CD14-positive monocyte (primary cell): ENCODE results near the gene CFAP74. TPM values are rescaled to one million over a fixed set of nuclear protein-coding genes. Genes with fewer than 3 reads are reported as not detected.

Experiments
- DNase-seq, 3 donors: peaks; one replicate each; pipeline ENCODE4 v3.0.0-alpha.2; 2011 to 2022
- H2AFZ ChIP-seq: 2 replicates; pipeline ENCODE4 v1.6.0; 2012; ENCODE audit warnings: mild to moderate bottlenecking, low read depth, low read length, inconsistent platforms; ENCODE audit not compliant: insufficient read depth, poor library complexity, severe bottlenecking
- H3K27ac ChIP-seq, 2 donors: 1 replicate in 1 of 2; 2 replicates in 1 of 2; pipeline ENCODE4 v1.5.1; 2012 to 2013; ENCODE audit warnings: low read length in 2 of 2, control low read depth in 1 of 2, inconsistent platforms in 1 of 2, low read depth in 1 of 2, mild to moderate bottlenecking in 1 of 2
- H3K27me3 ChIP-seq, 2 donors: one replicate each; pipeline versions ENCODE4 v1.6.0 to v1.6.1; 2011 to 2013; ENCODE audit warnings: low read length in 2 of 2; ENCODE audit not compliant: control insufficient read depth in 2 of 2, insufficient read depth in 2 of 2
- H3K36me3 ChIP-seq, 2 donors: replicated peaks in 1 of 2; 1 replicate in 1 of 2; 2 replicates in 1 of 2; pipeline versions ENCODE4 v1.5.1 to v1.6.1; 2012 to 2013; ENCODE audit warnings: low read length in 2 of 2, control low read depth in 1 of 2, inconsistent platforms in 1 of 2, mild to moderate bottlenecking in 1 of 2; ENCODE audit not compliant: insufficient read depth in 2 of 2, control insufficient read depth in 1 of 2
- H3K4me1 ChIP-seq, 2 donors: 1 replicate in 1 of 2; 2 replicates in 1 of 2; pipeline versions ENCODE4 v1.5.1 to v1.6.1; 2012 to 2013; ENCODE audit warnings: low read length in 2 of 2, control low read depth in 1 of 2, inconsistent platforms in 1 of 2, mild to moderate bottlenecking in 1 of 2, moderate library complexity in 1 of 2; ENCODE audit not compliant: insufficient read depth in 2 of 2, control insufficient read depth in 1 of 2
- H3K4me2 ChIP-seq: replicated peaks from 2 replicates; pipeline ENCODE3; 2012; ENCODE audit warnings: low read length, moderate library complexity, mild to moderate bottlenecking; ENCODE audit not compliant: poor library complexity, severe bottlenecking; ENCODE audit errors: extremely low read depth
- H3K4me3 ChIP-seq, 3 experiments: fragments of 200-600 bp in 1 of 3; sonication (generic) in 1 of 3; replicated peaks in 1 of 3; 1 replicate in 2 of 3; 2 replicates in 1 of 3; pipeline ENCODE4 v1.5.1; 2011 to 2013; ENCODE audit warnings: low read length in 3 of 3, mild to moderate bottlenecking in 3 of 3, control low read depth in 2 of 3, low read depth in 2 of 3, inconsistent platforms in 1 of 3, moderate library complexity in 1 of 3
- H3K79me2 ChIP-seq: 2 replicates; pipeline ENCODE4 v1.6.0; 2012; ENCODE audit warnings: mild to moderate bottlenecking, control low read depth, inconsistent platforms, low read length, moderate library complexity; ENCODE audit not compliant: insufficient read depth
- H3K9ac ChIP-seq: 2 replicates; pipeline ENCODE4 v1.6.0; 2017; ENCODE audit warnings: low read length, mild to moderate bottlenecking; ENCODE audit not compliant: insufficient read depth, poor library complexity, severe bottlenecking
- H3K9me3 ChIP-seq, 2 donors: replicated peaks in 1 of 2; 1 replicate in 1 of 2; 2 replicates in 1 of 2; pipeline versions ENCODE4 v1.5.1 to v1.6.1; 2012 to 2013; ENCODE audit warnings: low read length in 2 of 2, control low read depth in 1 of 2; ENCODE audit not compliant: control insufficient read depth in 1 of 2, insufficient read depth in 1 of 2
- H4K20me1 ChIP-seq: 2 replicates; pipeline ENCODE4 v1.6.0; 2012; ENCODE audit warnings: mild to moderate bottlenecking, low read length, control low read depth, moderate library complexity; ENCODE audit not compliant: insufficient read depth
- H3K27ac Mint-ChIP-seq, 7 donors: one replicate each; pipeline ENCODE4 v1.8.0; 2020; ENCODE audit warnings: mild to moderate bottlenecking in 7 of 7, mixed read lengths in 7 of 7, moderate library complexity in 6 of 7, inconsistent platforms in 2 of 7
- H3K27me3 Mint-ChIP-seq, 3 donors: one replicate each; pipeline ENCODE4 v1.8.0; 2021 to 2022; ENCODE audit warnings: low read depth in 3 of 3, mild to moderate bottlenecking in 3 of 3, mixed read lengths in 3 of 3, moderate library complexity in 3 of 3, inconsistent platforms in 1 of 3
- H3K36me3 Mint-ChIP-seq, 2 donors: one replicate each; pipeline ENCODE4 v1.8.0; 2020; ENCODE audit warnings: mixed read lengths in 2 of 2, inconsistent platforms in 1 of 2, mild to moderate bottlenecking in 1 of 2
- H3K4me1 Mint-ChIP-seq: one replicate; pipeline ENCODE4 v1.8.0; 2020; ENCODE audit warnings: mild to moderate bottlenecking, mixed read lengths
- H3K4me3 Mint-ChIP-seq, 2 donors: one replicate each; pipeline ENCODE4 v1.8.0; 2020; ENCODE audit warnings: mild to moderate bottlenecking in 2 of 2, mixed read lengths in 2 of 2, moderate library complexity in 1 of 2
- H3K9me3 Mint-ChIP-seq, 7 donors: one replicate each; pipeline ENCODE4 v1.8.0; 2020 to 2022; ENCODE audit warnings: mixed read lengths in 7 of 7, mild to moderate bottlenecking in 6 of 7, moderate library complexity in 6 of 7, inconsistent platforms in 2 of 7
- CTCF ChIP-seq: fragments of 200-600 bp; IDR thresholded peaks from one replicate; pipeline ENCODE4 v1.8.0; 2022; ENCODE audit warnings: antibody characterized with exemption, mild to moderate bottlenecking
- WGBS: methylation state at CpG from one replicate; pipeline ENCODE4 v1.1.5; 2013; ENCODE audit warnings: missing lambda C conversion rate; ENCODE audit not compliant: insufficient coverage; 5-methylcytosine and 5-hydroxymethylcytosine counted together
- intact Hi-C, 2 donors: fragments of 100-400 bp; cut with micrococcal nuclease; formaldehyde crosslinking; loops; one replicate each; pipeline versions ENCODE4 v1.15.0 to v1.15.1; 2023
- polyA plus RNA-seq, 3 donors: library from polyadenylated mRNA; depleted of rRNA in 1 of 3; unstranded in 2 of 3; stranded (reverse) in 1 of 3; fragments of 300-500 nt in 2 of 3; fragments of >200 nt in 1 of 3; fragmentation: Illumina TruSeq in 2 of 3; gene quantifications; 1 replicate in 2 of 3; 2 replicates in 1 of 3; pipeline ENCODE4 v1.2.3, GENCODE V29; 2012 to 2021

Gene CFAP74
- polyA plus RNA-seq, 3 donors = not detected

GRCh38 chr1:2049225-2049717, 45.7 kb upstream of the CFAP74 start:
- Histone ChIP-seq H3K9ac (peak overlapping the region; percentile 57), H2AFZ (peak overlapping the region; percentile 67), H4K20me1 (no peaks in the 10 kb centered on the region), H3K27me3 (peaks cover 9 to 69% of the 10 kb centered on the region in 2 donors), H3K4me1 (peaks cover 7 to 19% of the 10 kb centered on the region in 2 donors), H3K79me2 (no peaks in the 10 kb centered on the region), H3K4me2 (peak overlapping the region; percentile 79), H3K27ac (no peak overlapping the region), H3K9me3 (no peaks in the 10 kb centered on the region), H3K4me3 (peak overlapping the region in 1 of 3 experiments; percentile 70), H3K36me3 (no peaks in the 10 kb centered on the region)
- peaks cover 56 to 87% (median 70%) of the 10 kb centered on the region in 3 donors for H3K27me3 Mint-ChIP-seq
- H3K36me3 Mint-ChIP-seq = peaks cover 0 to 4% of the 10 kb centered on the region in 2 donors
- intact Hi-C loops = loop anchor here in 1 of 2 donors (5.0 kb wide), 2 partner anchors 87 to 107 kb away; no protein-coding TSS in a partner anchor
- peak overlapping the region; percentile 73 to 78 for H3K4me3 Mint-ChIP-seq
- peaks cover 11% of the 10 kb centered on the region for H3K4me1 Mint-ChIP-seq
- no peak for TF ChIP-seq CTCF
- DNase-seq = no peak
- peaks cover 0 to 12% (median 6%) of the 10 kb centered on the region in 7 donors for H3K9me3 Mint-ChIP-seq
- H3K27ac Mint-ChIP-seq = no peak overlapping the region
- 31% methylated on average over 13 of the region's 14 CpGs for WGBS

GRCh38 chr1:2047749-2048729, 44.5 kb upstream of the CFAP74 start:
- H3K4me2 ChIP-seq = no peak overlapping the region
- H3K79me2 ChIP-seq = no peaks in the 10 kb centered on the region
- H4K20me1 ChIP-seq = no peaks in the 10 kb centered on the region
- intact Hi-C loops = loop anchor here in 1 of 2 donors (5.0 kb wide), 2 partner anchors 86 to 106 kb away; no protein-coding TSS in a partner anchor
- peaks cover 7 to 19% of the 10 kb centered on the region in 2 donors for H3K4me1 ChIP-seq
- no peaks in the 10 kb centered on the region for H3K36me3 ChIP-seq
- H3K27ac ChIP-seq = no peak overlapping the region
- H2AFZ ChIP-seq = no peak overlapping the region
- H3K4me3 ChIP-seq = no peak overlapping the region
- Mint-ChIP-seq H3K4me3 (peak overlapping the region in 1 of 2 donors; percentile 78), H3K36me3 (peaks cover 0 to 4% of the 10 kb centered on the region in 2 donors), H3K27ac (no peak overlapping the region), H3K4me1 (peaks cover 11% of the 10 kb centered on the region), H3K27me3 (peaks cover 60 to 88% (median 72%) of the 10 kb centered on the region in 3 donors), H3K9me3 (peaks cover 0 to 12% (median 6%) of the 10 kb centered on the region in 7 donors)
- H3K9ac ChIP-seq = no peak overlapping the region
- H3K27me3 ChIP-seq = peaks cover 9 to 74% of the 10 kb centered on the region in 2 donors
- no peaks in the 10 kb centered on the region for H3K9me3 ChIP-seq
- 74% methylated on average over 20 of the region's 25 CpGs for WGBS
- no peak for DNase-seq
- TF ChIP-seq CTCF = no peak
